GM13977 (cell line): ENCODE results near the gene ZNF200.

Experiments used
- DNase-seq: peaks from one replicate; pipeline ENCODE4 v3.0.0; 2012; ENCODE audit warnings: low spot score
- in situ Hi-C: fragments of 300-500 bp; cut with MboI; formaldehyde crosslinking; loops from one replicate; pipeline ENCODE4 v1.12.0; 2022; ENCODE audit warnings: low sequenced_read_pairs, low pct_unique_long_range_greater_than_20kb, mixed read lengths, inconsistent platforms; ENCODE audit not compliant: unreplicated experiment
- TF ChIP-seq, protein P1 (sequence below): IDR thresholded peaks from 2 replicates; pipeline ENCODE4 v1.5.1; 2012; ENCODE audit warnings: mild to moderate bottlenecking, control low read depth; ENCODE audit not compliant: insufficient read depth; ENCODE audit errors: extremely low read depth, missing control alignments

Gene ZNF200

DNA sequence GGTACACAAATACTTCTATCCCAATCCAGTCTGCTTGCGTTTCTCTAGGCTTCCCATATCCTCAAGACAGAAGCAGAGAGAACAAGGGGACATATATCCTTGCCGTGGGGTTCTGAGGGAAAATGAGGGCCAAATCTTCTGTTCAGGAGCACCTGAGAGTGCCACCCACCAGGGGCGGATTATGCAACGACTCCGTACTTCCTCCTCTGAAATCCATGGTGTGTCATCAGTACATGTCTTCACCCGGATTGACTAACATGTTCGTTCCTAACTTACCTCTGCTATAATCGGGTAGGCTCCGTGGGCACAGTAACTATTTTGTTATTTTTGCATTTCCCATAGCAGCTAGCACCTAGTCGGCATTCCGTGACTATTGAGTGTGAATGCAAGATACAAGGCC, 7.8 kb upstream of the ZNF200 start:
- DNase-seq, result no peak
- TF ChIP-seq, protein P1, sequence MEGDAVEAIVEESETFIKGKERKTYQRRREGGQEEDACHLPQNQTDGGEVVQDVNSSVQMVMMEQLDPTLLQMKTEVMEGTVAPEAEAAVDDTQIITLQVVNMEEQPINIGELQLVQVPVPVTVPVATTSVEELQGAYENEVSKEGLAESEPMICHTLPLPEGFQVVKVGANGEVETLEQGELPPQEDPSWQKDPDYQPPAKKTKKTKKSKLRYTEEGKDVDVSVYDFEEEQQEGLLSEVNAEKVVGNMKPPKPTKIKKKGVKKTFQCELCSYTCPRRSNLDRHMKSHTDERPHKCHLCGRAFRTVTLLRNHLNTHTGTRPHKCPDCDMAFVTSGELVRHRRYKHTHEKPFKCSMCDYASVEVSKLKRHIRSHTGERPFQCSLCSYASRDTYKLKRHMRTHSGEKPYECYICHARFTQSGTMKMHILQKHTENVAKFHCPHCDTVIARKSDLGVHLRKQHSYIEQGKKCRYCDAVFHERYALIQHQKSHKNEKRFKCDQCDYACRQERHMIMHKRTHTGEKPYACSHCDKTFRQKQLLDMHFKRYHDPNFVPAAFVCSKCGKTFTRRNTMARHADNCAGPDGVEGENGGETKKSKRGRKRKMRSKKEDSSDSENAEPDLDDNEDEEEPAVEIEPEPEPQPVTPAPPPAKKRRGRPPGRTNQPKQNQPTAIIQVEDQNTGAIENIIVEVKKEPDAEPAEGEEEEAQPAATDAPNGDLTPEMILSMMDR, result no peak
- in situ Hi-C loops, result no loop called here

DNA sequence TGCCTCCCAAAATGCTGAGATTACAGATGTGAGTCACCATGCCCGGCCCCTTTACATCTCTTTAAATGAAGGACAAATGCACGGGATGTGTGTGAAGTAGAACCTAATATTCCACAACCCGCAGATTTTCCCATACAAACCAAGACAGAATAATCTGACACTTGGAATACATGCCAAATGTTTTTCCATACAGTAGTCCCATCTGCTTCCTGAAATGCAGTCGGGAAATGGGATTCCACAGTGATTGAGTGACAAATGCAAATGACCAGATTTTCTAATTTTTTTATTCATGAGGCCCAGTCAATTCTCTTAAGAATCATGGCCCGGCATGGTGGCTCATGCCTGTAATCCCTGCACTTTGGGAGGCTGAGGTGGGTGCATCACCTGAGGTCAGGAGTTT, 6.8 kb upstream of the ZNF200 start:
- DNase-seq, result no peak
- TF ChIP-seq, protein P1, result no peak
- in situ Hi-C loops, result no loop called here

DNA sequence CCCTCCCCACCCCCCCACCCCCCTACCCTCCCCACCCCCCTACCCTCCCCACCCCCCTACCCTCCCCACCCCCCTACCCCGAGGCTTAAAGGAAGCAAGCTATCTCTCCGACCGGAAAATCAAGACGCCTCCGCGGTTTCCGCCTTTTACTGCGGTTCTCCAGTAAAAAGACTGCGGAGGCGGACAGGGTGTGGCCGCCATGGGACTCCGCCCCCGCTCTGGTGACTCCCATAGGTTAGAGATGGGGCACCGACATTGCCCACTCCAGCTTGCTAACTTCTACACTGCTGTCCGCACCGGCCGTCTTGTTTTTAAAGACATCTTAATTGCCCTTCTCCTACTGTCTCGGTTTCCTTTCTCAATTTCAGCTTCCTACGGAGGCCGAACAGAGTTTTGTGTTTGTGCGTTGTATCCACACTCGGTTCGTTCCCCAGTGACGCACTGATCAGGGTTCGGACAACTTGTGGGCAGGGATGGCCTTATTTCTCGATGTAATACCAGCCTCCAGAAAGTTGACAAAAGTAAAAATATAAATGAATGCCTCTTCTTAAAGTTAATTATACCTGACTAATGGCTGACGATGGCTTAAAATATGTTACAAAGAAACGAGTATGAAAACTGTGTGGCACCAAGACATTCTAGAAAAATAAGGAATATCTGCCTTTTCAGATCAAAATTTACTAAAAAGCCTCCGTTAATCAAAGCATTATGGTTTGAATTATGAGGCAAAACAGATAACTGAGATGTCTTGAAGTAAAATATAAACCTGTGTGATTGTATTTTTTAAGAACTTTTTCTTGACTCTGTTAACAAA, 1.1 kb upstream of the ZNF200 start:
- no peak for DNase-seq
- in situ Hi-C loops, result no loop called here
- TF ChIP-seq, protein P1, result no peak

DNA sequence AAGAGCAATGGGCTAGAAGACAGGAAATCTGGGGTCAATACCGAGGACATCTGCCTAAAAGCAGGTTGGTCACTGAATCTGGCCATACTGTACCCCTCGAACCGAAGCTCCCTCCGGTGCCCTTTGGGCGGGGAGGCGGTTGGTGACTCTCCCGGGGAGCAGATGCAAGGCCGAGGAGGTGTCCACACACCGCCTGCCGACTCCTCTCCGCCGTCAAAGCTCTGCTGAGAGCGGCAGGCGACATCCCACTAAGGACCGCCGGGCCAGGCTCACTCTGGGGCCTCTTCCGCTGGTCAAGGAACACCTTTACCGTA, 458 bp downstream of the ZNF200 start:
- TF ChIP-seq, protein P1, result no peak
- in situ Hi-C loops, result no loop called here
- DNase-seq, result no peak

DNA sequence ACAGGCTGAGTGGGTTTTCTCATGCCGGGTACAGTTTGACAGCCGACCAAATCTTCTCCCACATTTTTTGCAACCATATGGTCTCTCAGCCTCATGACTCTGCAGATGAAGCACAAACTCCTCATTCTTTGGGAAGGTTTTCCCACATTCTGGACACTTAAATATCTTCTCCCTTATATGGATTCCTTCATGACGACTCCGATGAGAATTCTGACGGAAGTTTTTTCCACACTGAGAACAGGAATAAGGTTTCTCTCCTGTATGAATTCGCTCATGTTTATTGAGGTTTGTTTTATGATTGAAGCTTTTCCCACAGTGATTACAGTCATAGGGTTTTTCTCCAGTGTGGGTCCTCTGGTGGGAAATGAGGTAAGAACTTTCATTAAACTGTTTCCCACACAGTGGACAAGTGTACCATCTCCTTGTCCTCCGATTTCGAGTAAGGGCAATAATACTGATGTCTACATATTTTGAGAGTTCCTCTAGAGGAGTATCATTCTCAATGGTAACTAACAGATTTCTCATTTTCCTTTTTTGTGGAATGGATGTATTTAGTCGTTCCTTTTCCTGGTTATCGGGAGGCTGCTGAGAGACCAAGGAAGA, 10.9 kb downstream of the ZNF200 start:
- in situ Hi-C loops, result no loop called here
- TF ChIP-seq, protein P1, result no peak

DNA sequence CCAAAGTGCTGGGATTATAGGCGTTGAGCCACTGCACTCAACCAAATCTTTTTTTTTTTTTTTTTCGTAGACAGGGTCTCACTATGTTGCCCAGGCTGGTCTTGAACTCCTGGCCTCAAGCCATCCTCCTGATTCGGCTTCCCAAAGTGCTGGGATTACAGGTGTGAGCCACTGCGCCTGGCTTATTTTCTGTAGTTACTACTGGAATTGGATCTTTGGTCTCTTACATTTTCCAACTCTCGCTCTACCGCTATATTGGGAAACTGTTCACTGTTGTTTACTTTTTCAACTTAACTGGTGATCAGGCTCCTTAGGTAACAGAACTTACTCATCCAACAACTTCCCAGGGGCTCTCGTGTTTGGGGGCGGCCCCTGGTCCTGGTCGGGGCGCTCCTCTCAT, 14.1 kb downstream of the ZNF200 start:
- DNase-seq, result no peak
- in situ Hi-C loops, result no loop called here
- TF ChIP-seq, protein P1, result no peak

More for the DNA sequence above, 10.9 kb downstream of the ZNF200 start:
- no peak for DNase-seq
